Hepatocyte (in vitro differentiated cells): Measurements from ENCODE around the gene SPECC1L.

Experiments used
- CTCF ChIP-seq: fragments of 200-600 bp; sonication (generic); IDR thresholded peaks from 2 replicates; pipeline ENCODE4 v1.5.1; 2016; ENCODE audit warnings: antibody characterized with exemption, mild to moderate bottlenecking; ENCODE audit not compliant: poor library complexity
- EZH2 ChIP-seq: fragments of 200-600 bp; sonication (generic); IDR thresholded peaks from 2 replicates; pipeline ENCODE4 v1.6.1; 2016; ENCODE audit warnings: antibody characterized with exemption, mild to moderate bottlenecking, borderline replicate concordance
- EZH2phosphoT487 ChIP-seq: fragments of 200-600 bp; sonication (generic); IDR thresholded peaks from one replicate; pipeline ENCODE4 v1.6.1; 2018; ENCODE audit warnings: antibody characterized with exemption, mild to moderate bottlenecking, low read depth, moderate library complexity; ENCODE audit not compliant: unreplicated experiment, severe bottlenecking

- TF ChIP-seq CTCF = no peak
- no peak for TF ChIP-seq EZH2
- no peak for TF ChIP-seq EZH2phosphoT487
These were observed 173.6 kb downstream of the SPECC1L start for GRCh38 chr22:24444251-24444650.
